Measurements from ENCODE around the gene PDLIM7. TPM values are rescaled to one million over a fixed set of nuclear protein-coding genes. Genes with fewer than 3 reads are reported as not detected.

PDLIM7 gene
- total RNA-seq, 1 experiment from 2014 or later: 400 TPM

DNA sequence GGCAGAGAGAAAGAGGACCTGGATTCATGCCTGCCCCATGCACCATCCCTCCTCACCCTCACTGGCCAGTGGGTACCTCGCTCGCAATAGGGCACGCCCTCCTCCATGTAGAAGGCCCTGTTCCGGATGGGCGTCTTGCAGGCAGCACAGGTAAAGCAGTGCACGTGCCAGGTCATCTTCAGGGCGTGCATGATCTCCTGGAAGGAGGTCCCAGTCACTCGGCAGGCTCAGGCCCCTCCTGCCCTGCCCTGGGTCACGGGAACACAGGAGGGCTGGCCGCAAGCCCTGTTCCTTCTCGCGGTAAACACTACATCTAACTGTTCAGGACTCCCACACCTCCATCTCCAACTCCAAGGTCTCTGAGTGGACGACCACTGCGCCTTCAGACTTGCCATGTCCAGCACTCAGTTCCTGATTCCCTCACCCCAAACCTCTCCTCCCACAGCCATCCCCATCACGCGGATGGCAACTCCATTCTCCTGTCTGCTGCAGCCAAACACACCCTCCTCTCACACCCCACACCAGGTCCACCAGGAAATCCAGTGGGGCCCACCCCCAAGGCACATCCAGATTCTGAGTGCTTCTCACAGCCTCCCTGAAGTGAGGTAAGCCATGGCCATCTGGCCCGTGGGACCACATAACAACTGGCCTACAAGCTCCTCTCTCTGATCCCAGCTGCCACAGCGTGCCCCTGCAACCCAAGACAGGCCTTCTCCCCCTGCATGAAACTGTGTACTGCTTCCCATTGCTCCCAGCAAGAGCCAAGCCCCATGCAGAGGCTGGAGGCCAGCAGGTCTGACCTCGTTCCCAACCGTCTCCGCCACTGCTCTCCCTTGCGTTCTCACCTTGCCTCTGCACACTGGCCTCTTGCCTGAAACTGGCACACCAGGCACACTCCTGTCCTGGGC is 13.2 kb downstream of the PDLIM7 start:
- H3K36me3 Mint-ChIP-seq (ENCODE audit: insufficient read depth, unreplicated experiment): peaks cover 95% of the 10 kb centered on the region
- H3K9me3 Mint-ChIP-seq (ENCODE audit: low read depth, unreplicated experiment): no peaks in the 10 kb centered on the region
- TF ChIP-seq, protein P1, sequence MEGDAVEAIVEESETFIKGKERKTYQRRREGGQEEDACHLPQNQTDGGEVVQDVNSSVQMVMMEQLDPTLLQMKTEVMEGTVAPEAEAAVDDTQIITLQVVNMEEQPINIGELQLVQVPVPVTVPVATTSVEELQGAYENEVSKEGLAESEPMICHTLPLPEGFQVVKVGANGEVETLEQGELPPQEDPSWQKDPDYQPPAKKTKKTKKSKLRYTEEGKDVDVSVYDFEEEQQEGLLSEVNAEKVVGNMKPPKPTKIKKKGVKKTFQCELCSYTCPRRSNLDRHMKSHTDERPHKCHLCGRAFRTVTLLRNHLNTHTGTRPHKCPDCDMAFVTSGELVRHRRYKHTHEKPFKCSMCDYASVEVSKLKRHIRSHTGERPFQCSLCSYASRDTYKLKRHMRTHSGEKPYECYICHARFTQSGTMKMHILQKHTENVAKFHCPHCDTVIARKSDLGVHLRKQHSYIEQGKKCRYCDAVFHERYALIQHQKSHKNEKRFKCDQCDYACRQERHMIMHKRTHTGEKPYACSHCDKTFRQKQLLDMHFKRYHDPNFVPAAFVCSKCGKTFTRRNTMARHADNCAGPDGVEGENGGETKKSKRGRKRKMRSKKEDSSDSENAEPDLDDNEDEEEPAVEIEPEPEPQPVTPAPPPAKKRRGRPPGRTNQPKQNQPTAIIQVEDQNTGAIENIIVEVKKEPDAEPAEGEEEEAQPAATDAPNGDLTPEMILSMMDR (IDR thresholded peaks at IDR 0.05; ENCODE audit: unreplicated experiment): no peak
- H3K27ac Mint-ChIP-seq (ENCODE audit: unreplicated experiment): peak overlapping the region; percentile 73
- peaks cover 25% of the 10 kb centered on the region for H3K4me1 Mint-ChIP-seq (ENCODE audit: low read depth, unreplicated experiment)
- no peaks in the 10 kb centered on the region for H3K27me3 Mint-ChIP-seq (ENCODE audit: unreplicated experiment)
- intact Hi-C loops (cut with micrococcal nuclease; ENCODE audit: unreplicated experiment): no loop called here
- H3K4me3 Mint-ChIP-seq (ENCODE audit: low read depth, unreplicated experiment): peak overlapping the region; percentile 5
- DNase-seq: no peak
- CTCF ChIA-PET: interaction anchor here (0.5 kb wide), 1 partner anchor 463 kb away, joined by 3 read pairs; no protein-coding TSS in a partner anchor
- BruUV-seq (replicated peaks): no TSS peak

GRCh38 chr5:177483042-177483441 is 14.4 kb downstream of the PDLIM7 start:
- no peak for DNase-seq
- no peaks in the 10 kb centered on the region for H3K9me3 Mint-ChIP-seq (ENCODE audit: low read depth, unreplicated experiment)
- BruUV-seq (replicated peaks): no TSS peak
- peaks cover 95% of the 10 kb centered on the region for H3K36me3 Mint-ChIP-seq (ENCODE audit: insufficient read depth, unreplicated experiment)
- CTCF ChIA-PET: no interaction called here
- no peak overlapping the region for H3K4me3 Mint-ChIP-seq (ENCODE audit: low read depth, unreplicated experiment)
- intact Hi-C loops (cut with micrococcal nuclease; ENCODE audit: unreplicated experiment): no loop called here
- peaks cover 37% of the 10 kb centered on the region for H3K4me1 Mint-ChIP-seq (ENCODE audit: low read depth, unreplicated experiment)
- TF ChIP-seq, protein P1 (IDR thresholded peaks at IDR 0.05; ENCODE audit: unreplicated experiment): no peak
- peak overlapping the region; percentile 24 for H3K27ac Mint-ChIP-seq (ENCODE audit: unreplicated experiment)
- no peaks in the 10 kb centered on the region for H3K27me3 Mint-ChIP-seq (ENCODE audit: unreplicated experiment)

DNA sequence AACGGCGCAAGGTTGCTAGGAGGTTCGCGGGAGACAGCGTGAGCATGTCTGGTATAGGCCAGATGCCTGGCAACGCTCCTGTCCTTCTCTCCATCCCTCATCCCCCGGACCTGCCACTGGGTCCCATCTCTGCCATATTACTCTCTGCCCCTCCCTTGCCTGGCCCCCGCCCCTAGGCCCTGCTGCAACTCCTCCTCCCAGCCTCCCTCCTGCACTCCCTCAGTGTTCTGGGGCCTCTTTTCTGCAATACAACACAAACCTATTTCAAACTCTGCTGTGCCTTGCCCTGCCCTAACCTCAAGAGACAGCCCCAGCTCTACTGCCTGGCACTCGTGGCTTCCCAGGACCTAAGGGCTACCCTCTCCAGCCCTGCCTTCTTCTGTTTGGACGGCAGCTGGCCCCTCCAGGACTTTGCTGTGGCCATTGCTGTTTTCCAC is 15.0 kb downstream of the PDLIM7 start:
- Mint-ChIP-seq H3K36me3 (ENCODE audit: insufficient read depth, unreplicated experiment) (peaks cover 94% of the 10 kb centered on the region), H3K4me1 (ENCODE audit: low read depth, unreplicated experiment) (peaks cover 42% of the 10 kb centered on the region), H3K27me3 (ENCODE audit: unreplicated experiment) (no peaks in the 10 kb centered on the region), H3K9me3 (ENCODE audit: low read depth, unreplicated experiment) (no peaks in the 10 kb centered on the region), H3K27ac (ENCODE audit: unreplicated experiment) (peak overlapping the region; percentile 24), H3K4me3 (ENCODE audit: low read depth, unreplicated experiment) (no peak overlapping the region)
- BruUV-seq (replicated peaks): no TSS peak
- no peak for DNase-seq
- CTCF ChIA-PET: interaction anchor here (0.7 kb wide), 1 partner anchor 943 kb away, joined by 4 read pairs; no protein-coding TSS in a partner anchor
- TF ChIP-seq, protein P1 (IDR thresholded peaks at IDR 0.05; ENCODE audit: unreplicated experiment): no peak
- intact Hi-C loops (cut with micrococcal nuclease; ENCODE audit: unreplicated experiment): no loop called here

DNA sequence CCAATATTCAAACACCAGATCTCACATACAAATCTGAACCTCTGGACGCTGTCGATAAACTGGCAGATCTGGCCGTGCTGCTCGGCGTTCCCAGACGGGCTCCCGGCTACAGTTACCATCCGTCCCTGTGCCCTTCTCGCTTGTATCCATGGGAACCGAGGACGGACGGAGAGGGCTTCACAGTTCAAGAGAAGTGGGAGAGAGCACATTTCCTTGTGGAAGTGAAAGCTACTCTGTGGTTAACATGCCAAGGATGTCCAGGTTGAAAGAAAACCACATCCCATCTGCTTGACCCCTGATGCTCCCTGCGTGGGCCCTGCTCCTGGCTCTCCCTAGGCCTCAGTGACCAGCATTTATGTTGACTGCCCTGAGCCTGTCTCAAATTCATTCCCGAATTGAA is 17.6 kb downstream of the PDLIM7 start:
- no peaks in the 10 kb centered on the region for H3K9me3 Mint-ChIP-seq (ENCODE audit: low read depth, unreplicated experiment)
- H3K27ac Mint-ChIP-seq (ENCODE audit: unreplicated experiment): peak overlapping the region; percentile 73
- TF ChIP-seq, protein P1 (IDR thresholded peaks at IDR 0.05; ENCODE audit: unreplicated experiment): no peak
- intact Hi-C loops (cut with micrococcal nuclease; ENCODE audit: unreplicated experiment): no loop called here
- H3K4me3 Mint-ChIP-seq (ENCODE audit: low read depth, unreplicated experiment): no peak overlapping the region
- H3K36me3 Mint-ChIP-seq (ENCODE audit: insufficient read depth, unreplicated experiment): peaks cover 87% of the 10 kb centered on the region
- peaks cover 36% of the 10 kb centered on the region for H3K4me1 Mint-ChIP-seq (ENCODE audit: low read depth, unreplicated experiment)
- no peak for DNase-seq
- H3K27me3 Mint-ChIP-seq (ENCODE audit: unreplicated experiment): no peaks in the 10 kb centered on the region
- BruUV-seq (replicated peaks): no TSS peak
- CTCF ChIA-PET: interaction anchor here (0.6 to 1.7 kb wide), 3 partner anchors 14 to 97 kb away, joined by 3 to 4 read pairs (median 3); no protein-coding TSS in a partner anchor
